Measurements from ENCODE around the gene PPOX.
A peak's percentile ranks its signal among the peaks of the same experiment; 100 is the strongest.

- peak; percentile 48 for TF ChIP-seq CTCF (IDR thresholded peaks at IDR 0.05)
- TF ChIP-seq EZH2 (IDR thresholded peaks at IDR 0.05): no peak
Observed at GRCh38 chr1:161180639-161181038, 14.4 kb downstream of the PPOX start.

Measured in neural progenitor cell (in vitro differentiated cells).